Myocyte (in vitro differentiated cells): ENCODE results near the gene PLPPR3. TPM values are rescaled to one million over a fixed set of nuclear protein-coding genes. Genes with fewer than 3 reads are reported as not detected.

Experiments used
- DNase-seq: peaks from one replicate; pipeline ENCODE4 v3.0.0-alpha.2; 2012; ENCODE audit warnings: low read depth
- polyA plus RNA-seq: library from polyadenylated mRNA; unstranded; fragments of >200 nt; gene quantifications from one replicate; pipeline ENCODE4 v1.2.1, GENCODE V29; 2012; ENCODE audit warnings: missing spikeins
- total RNA-seq: library from RNA; depleted of rRNA; stranded (reverse); fragments of >200 nt; gene quantifications from 2 replicates; pipeline ENCODE4 v1.2.3, GENCODE V29; 2014

PLPPR3 gene, protein sequence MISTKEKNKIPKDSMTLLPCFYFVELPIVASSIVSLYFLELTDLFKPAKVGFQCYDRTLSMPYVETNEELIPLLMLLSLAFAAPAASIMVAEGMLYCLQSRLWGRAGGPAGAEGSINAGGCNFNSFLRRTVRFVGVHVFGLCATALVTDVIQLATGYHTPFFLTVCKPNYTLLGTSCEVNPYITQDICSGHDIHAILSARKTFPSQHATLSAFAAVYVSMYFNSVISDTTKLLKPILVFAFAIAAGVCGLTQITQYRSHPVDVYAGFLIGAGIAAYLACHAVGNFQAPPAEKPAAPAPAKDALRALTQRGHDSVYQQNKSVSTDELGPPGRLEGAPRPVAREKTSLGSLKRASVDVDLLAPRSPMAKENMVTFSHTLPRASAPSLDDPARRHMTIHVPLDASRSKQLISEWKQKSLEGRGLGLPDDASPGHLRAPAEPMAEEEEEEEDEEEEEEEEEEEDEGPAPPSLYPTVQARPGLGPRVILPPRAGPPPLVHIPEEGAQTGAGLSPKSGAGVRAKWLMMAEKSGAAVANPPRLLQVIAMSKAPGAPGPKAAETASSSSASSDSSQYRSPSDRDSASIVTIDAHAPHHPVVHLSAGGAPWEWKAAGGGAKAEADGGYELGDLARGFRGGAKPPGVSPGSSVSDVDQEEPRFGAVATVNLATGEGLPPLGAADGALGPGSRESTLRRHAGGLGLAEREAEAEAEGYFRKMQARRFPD
- 0.16 and 0.26 TPM in 2 replicates for total RNA-seq
- polyA plus RNA-seq = 0.19 TPM

GRCh38 chr19:821825-822503 lies at the start of gene PLPPR3:
Gene PLPPR3 (minus strand): TSS chr19:821955. CDS start chr19:821559, 396 bp downstream.
- DNase-seq = no peak

DNA sequence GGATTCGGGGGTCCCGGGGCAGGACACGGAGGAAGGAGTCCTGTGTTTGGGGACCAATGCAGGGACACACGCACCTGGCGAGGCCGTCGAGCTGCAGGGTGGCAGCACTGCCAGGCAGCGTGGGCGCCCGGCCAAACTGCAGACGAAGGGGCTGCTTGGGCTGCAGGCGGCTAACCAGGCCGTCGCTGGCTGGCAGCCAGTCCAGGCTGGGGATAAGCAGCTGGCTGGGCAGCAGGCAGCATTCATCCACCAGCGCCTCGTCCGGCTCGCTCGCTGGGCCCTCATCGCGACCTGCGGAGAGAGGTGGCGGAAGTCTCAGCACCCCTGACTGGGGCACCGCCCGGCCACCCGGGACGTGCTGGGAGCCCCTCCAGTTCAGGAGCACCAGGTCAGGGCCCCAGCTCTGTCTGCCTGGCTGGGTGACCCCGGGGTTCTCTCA lies 49.2 kb upstream of the PLPPR3 start:
- DNase-seq = peak; percentile 70

DNA sequence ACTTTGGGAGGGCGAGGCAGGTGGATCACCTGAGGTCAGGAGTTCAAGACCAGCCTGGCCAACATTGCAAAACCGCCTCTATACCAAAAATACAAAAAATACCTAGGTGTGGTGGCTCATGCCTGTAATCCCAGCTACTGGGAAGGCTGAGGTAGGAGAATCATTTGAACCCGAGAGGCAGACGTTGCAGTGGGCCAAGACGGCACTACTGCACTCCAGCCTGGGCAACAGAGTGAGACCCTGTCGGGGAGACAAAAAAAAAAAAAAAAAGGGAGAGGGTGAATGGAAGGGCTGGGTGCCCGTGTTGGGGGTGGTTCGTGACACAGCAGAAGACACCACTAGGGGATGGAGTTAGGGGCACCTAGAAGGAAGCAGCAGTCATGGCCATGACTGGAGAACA lies 48.6 kb upstream of the PLPPR3 start:
- no peak for DNase-seq

- peak; percentile 82 for DNase-seq
Observed at GRCh38 chr19:869245-870177, 47.8 kb upstream of the PLPPR3 start.

GRCh38 chr19:868458-869244 lies 46.9 kb upstream of the PLPPR3 start:
- no peak for DNase-seq

DNA sequence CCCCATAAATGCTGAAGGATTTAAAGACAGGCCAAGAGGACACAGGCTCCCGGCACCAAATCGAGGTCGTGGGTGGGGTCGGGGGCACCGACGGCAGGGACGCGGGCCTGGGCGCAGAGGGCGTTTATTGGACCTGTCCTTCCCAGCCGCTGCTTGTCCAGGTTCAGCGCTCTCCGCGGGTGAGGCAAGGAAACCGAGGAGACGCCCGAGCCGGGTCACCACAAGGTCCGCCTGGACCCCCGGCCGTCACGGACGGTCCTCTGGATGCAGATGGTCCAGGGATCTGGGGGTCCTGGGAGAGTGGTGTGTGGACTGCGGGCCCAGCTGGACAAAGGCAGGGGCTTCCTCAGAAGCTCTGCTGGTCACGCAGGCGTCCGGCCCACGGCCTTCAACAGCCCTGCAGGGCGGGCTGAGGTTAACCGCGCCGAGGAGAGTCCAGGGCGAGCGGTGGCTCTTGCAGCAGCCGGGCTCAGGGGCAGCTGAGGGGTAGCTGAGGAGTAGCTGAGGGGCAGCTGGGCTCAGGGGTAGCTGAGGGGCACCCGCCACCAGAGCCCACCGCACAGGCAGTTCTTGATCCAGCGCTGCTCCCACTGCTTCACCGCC lies 46.2 kb upstream of the PLPPR3 start:
- DNase-seq = no peak

GRCh38 chr19:867301-867793 lies 45.6 kb upstream of the PLPPR3 start:
- no peak for DNase-seq

DNA sequence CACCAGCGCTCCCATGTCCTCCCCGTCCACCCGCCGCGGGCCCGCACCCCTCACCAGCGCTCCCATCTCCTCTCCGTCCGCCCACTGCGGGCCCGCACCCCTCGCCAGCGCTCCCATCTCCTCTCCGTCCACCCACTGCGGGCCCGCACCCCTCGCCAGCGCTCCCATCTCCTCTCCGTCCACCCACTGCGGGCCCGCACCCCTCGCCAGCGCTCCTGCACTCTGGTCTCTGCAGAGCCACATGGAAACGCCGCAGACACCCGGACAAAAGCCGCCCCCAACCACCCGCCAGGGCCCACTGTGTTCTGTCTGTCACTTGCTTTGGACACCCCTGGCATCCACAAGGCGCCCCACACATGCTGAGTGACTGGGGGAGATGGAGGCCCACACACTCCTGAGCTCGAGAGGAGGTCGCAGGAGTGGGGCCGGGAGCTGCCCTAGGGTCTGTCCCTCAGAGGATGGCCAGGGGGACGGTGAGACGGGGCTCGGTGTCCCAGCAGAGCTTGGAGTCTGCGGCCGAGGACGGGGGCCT lies 45.1 kb upstream of the PLPPR3 start:
- DNase-seq = no peak

- DNase-seq = no peak
Observed at GRCh38 chr19:863315-863620, 41.5 kb upstream of the PLPPR3 start.

GRCh38 chr19:862581-863314 lies 41.0 kb upstream of the PLPPR3 start:
- peak; percentile 26 for DNase-seq

DNA sequence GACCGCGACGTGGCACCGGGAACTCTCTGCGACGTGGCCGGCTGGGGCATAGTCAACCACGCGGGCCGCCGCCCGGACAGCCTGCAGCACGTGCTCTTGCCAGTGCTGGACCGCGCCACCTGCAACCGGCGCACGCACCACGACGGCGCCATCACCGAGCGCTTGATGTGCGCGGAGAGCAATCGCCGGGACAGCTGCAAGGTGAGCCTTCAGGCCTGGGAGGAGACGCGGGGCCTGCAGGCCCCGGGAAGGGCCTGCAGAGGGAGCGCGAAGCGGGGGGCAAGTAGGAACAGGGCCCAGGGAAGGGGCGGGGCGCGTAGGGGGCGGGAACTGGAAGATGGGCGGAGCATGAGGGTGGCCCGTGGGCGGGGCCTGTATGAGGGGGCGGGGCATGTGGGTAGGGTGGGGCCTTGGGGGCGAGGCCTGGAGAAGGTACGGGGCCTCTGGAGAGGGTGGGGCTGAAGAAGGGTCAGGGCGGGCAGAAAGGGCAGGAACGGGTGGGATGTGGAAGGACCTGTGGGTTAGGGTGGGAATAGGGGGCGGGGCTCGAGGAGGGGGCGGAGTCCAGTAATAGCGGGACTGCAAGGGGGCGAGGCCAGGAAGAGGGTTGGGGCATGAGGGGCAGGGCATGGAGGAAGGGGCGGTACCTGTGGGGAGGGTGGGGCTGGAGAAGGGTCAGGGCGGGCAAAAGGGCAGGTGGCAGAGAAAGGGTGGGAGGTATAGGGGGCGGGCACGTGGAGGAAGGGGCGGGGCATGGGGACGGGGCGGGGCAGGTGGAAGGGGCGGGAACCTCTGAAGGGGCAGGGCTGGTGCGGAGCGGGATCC lies 40.2 kb upstream of the PLPPR3 start:
- no peak for DNase-seq

DNA sequence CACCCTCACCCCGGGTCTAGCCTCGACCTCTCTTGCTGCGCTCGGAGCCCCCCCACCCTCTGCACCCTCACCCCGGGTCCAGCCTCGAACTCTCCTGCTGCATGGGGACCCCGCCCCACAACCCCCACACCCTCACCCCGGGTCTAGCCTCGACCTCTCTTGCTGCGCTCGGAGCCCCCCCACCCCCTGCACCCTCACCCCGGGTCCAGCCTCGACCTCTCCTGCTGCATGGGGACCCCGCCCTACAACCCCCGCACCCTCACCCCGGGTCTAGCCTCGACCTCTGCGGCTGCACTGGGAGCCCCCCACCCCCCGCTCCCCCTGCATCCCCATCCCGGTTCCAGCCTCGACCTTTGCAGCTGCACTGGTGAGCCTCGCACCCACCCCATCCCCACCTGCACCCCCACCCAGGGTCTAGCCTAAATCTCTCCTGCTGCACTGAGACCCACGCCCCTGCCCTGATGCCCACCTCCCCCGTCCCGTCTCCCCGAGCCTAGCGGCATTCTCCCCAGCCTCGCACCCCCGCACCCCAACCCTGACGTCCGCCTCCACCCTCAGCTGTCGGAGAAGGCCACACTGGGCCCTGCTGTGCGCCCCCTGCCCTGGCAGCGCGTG lies 39.5 kb upstream of the PLPPR3 start:
- DNase-seq = no peak

GRCh38 chr19:858868-859843 lies 37.4 kb upstream of the PLPPR3 start, which contains the start of gene CFD:
Gene CFD (plus strand): TSS chr19:859664. CDS start chr19:859690, 26 bp downstream.
- no peak for DNase-seq

GRCh38 chr19:858284-858683 lies 36.5 kb upstream of the PLPPR3 start:
- DNase-seq = no peak

- no peak for DNase-seq
Observed at GRCh38 chr19:855566-856120, 33.9 kb upstream of the PLPPR3 start.

DNA sequence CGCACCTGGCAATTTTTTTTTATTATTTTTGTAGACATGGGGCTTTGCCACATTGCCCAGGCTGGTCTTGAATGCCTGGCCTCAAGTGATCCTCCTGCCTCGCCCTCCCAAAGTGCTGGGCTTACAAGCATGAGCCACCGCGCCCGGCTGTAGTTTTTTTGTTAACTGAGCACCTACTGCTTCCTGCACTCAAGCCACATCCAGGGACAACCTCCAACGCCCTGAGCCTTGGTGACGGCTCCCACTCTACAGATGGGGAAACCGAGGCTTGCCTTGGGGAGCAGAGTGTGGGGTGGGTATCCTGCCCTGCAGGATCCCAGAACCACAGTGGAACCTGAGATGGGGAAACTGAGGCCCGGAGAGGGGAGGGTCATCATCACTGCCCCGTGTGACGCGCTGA lies 33.4 kb upstream of the PLPPR3 start:
- no peak for DNase-seq
